GM21529 (cell line): ENCODE results near the gene TRIM25.
A peak's percentile ranks its signal among the peaks of the same experiment; 100 is the strongest.

Source experiments
- ATAC-seq: cut with Tn5 transposase; IDR thresholded peaks from one replicate; pipeline ENCODE4 v1.9.1; 2021; ENCODE audit not compliant: unreplicated experiment

Gene TRIM25

DNA sequence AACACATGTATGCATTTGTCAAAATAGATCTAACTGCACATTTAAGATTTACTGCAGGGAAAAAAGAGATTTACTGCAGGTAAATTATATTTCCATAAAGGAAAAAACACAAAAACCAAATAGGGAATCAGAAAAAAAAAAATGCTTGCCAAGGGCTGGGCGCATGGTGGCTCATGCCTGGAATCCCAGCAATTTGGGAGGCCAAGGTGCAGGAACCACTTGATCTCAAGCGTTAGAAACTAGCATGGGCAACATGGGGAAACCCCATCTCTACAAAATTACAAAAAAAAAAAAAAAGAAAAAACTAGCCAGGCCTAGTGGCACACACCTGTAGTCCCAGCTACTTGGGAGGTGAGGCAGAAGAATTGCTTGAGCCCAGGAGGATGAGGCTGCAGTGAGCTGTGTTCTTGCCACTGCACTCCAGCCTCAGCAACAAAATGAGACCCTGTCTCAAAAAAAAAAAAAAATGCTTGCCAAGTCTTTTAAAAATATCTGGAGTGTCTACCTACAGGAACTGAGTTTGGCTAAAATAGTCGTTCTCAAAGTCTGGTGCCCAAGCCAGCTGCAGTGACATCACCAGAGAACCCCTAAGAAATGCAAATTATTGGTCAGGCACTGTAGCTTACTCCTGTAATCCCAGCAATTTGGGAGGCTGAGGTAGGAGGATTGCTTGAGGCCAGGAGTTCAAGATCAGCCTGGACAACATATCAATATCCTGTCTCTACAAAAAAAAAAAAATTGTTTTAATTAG lies 17.5 kb downstream of the TRIM25 start:
- ATAC-seq = no peak

DNA sequence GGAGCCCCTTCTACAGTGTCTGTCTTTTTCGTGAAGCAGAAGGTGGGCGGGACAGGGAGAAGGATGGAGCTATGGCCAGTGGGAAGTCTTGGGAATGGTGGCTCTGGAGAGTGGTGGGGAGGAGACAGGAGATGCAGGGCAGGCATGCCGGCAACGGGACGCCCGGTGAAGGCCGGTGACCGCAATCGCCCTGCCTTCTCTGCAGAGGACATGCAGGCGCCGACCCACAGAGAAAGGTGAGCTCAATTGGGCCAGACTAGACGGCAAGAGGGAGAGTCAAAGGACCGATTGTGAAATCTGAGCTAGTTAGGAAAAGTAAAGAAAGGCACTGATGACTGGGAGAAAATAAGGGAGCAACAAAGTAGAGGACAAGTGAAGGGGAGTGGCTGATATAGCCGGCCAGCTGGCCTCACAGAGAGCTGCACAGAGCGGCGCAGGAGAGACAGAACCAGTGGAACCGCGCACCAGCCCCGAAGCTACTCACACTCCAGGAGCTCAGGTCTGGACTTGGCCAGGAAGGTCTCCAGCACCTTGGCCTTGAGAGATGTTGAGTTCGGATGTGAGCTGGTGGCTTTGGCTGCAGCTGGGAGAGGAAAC lies 18.9 kb downstream of the TRIM25 start:
- ATAC-seq = no peak

DNA sequence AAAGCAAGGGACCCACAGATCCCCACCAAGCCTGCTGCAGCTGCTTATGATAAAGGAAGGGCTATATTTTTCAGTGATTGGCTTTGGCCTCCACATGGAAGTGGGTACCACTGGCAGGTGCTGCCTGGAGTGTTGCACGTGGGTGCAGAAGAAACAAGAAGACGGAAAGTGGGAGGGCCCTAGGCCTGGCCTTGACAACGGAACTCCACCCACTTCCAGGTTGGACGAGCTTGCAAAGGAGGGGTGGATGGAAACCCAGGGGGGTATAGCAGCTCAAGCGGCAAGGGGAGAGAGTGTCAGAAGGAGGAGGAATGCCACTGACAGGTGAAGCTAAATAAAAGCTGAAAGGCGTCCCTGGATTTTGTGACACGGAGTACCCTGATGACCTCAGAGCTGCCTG lies 20.3 kb downstream of the TRIM25 start:
- no peak for ATAC-seq

DNA sequence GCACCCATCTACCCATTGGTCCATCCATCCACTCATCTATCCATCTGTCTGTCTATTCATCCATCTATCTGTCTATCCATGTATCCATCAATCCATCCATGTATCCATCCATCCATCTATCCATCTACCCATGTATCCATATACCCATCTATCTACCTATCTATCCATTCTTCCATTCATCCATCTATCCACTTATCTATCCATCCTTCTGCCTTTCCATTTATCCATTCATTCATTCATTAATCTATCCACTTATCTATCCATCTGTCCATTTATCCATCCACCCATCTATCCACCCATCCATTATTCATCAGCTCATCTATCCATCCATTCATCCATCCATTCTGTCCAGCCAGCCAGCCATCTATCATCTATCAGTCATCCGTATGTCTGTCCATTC lies 21.5 kb downstream of the TRIM25 start:
- ATAC-seq = no peak

DNA sequence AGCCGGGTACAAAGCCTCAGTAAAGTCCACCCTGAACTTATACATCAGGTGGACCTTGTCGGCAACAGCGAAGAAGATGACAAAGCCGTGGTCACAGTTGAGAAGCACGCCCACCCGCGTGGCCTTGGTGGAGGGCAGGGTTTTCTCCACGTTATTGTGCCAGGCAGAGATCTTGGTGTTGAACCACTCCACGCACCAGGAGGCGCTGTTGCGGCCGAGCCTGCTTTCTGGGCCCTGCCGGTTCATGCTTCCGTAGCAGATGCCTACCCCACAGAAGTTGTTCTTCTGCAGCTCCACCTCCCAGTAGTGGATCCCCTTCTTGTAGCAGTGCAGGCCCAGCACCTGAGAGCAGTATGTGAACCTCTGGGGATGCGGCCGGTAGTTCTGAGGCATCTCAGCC lies 22.1 kb downstream of the TRIM25 start:
- ATAC-seq = no peak

DNA sequence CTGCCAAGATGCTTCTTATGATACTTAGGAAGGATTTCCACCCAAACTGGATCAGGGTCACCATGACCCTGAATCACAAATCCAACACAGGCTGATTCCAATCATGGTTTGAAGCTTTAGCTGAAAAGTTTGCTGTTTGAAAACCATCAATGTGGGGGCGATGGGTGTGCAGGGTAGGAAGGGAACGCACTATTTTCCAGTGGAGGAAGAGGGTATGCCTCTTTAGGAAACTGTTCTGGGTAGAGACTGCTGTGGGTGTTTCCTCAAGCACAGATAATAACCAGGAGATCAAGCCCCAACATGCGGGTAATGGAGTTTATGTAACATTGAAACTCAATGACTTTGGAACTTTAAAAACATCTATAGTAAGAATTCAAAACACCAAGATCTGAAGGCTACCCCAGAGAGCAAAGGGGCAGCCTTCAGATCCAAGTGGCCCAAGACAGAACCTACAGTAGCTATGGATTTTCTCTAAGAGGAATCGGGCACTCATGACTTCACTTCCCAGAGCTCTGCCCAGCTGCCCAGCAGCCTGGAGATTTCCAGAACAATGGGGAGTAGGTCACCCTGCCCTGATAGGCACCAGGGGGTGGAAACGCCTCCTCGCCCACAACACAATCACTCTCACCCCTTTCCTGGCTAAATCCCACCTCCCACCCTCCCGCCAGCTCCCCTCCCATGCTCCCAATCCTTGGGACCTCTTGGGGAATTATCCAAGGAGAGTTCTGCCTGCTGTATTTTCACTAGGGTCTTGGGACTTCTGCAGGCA lies 22.8 kb downstream of the TRIM25 start:
- no peak for ATAC-seq

DNA sequence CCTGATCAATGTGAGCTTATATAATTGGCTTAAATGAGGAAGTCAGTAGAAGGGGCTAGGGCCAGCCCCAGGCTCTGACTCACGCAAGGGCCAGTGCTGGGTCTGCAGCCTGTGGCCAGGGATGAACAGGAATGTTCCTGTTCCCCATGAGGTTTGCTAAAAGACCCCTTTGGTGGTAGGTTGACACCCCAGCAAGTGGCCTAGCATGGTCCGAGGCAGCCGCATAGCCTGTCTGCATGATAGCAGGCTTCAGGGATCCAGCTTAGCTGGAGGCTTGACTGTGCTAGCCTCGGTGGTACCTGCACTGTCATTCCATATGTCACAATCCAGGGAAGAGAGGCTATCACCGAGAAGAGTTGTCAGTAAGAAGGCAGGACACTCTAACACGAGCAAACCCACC lies 23.5 kb downstream of the TRIM25 start:
- ATAC-seq = no peak

DNA sequence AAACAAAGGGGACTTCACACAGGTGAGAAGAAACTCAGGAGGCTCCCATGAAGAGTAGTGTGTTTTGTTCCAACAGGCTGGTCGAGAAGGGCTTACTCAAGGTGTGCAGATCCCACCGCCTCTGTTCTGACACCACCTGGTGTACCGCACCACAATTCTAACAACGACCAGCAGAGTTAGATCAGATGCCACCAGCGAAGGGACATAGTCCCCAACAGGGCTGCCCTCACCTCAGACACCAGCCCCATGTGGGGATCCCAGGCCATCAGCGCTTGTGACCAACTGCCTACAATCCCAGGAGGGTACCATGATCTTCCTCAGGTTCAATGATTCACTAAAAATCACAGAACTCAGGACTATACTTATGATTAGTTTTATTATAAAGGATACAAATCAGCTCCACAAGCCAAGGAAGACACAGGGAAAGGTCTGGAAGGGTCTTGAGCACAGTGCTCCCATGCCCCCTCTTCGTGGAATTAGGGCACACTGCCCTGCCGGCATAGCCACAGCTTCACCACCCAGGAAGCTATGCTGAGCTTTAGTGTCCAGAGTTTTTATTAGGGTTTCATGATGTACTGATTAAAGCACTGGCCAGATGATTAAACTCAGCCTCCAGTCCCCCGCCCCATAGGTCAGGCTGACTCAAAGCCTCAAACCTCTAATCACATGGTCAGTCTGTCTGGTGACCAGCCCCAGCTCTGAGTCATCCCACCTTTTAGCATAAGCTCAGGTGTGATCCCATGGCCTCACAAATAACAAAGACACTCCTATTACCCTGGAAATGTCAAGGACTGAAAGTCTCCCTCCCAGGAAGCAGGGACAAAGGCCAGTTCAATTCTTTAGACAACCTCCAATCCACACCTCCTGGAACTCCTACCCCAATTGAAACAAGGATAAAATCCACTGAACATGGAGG lies 26.0 kb downstream of the TRIM25 start:
- ATAC-seq = no peak

DNA sequence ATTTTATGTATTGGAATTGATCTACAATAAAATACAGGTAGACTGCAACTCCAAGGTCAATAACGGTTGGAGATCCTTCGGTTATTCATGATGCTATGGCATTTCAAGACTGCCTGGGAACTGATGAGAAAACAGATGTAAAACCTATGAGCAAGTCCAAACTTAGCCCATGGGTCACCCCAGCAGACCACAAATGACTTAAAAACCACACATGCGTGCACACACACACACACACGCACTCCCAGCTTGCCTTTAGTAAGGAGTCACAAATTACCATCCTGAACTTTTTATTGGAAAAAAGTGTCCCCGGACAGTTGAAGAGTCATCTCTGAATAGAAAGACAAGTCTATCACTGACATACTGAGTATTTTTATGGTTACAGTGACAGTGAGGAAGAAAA lies 26.7 kb downstream of the TRIM25 start:
- no peak for ATAC-seq

DNA sequence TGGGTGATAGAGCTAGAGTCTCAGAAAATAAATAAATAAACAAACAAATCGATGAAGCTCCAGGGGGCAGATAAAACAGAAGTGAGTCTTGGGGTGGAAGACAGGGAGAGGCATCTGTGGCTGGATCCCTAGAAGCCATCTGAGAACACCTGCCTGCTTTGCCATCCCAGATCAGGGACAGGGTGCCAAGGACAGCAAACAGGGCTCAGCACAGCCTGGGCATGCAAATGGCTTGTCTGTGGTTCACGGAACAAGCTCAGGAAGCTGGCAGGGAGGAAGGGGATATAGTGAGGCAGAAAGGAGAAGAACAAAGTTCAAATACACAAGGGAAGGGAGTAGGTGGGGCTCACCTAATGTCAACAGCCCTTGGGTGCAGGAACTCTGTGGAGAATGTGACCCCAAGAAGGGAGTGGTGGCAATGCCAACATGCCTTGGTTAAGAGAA lies 27.5 kb downstream of the TRIM25 start:
- ATAC-seq = no peak

DNA sequence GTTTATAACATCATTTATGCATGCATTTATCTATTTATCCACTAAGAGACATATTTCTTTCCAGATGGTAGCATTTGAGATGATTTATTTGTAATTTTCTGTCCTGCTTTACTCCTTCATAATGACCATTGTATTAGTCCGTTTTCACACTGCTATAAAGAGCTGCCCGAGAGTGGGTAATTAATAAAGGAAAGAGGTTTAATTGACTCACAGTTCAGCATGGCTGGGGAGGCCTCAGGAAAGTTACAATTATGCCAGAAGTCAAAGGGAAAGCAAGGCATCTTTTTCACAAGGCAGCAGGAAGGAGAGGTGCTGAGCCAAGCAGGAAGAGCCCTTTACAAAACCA lies 28.6 kb downstream of the TRIM25 start:
- no peak for ATAC-seq

DNA sequence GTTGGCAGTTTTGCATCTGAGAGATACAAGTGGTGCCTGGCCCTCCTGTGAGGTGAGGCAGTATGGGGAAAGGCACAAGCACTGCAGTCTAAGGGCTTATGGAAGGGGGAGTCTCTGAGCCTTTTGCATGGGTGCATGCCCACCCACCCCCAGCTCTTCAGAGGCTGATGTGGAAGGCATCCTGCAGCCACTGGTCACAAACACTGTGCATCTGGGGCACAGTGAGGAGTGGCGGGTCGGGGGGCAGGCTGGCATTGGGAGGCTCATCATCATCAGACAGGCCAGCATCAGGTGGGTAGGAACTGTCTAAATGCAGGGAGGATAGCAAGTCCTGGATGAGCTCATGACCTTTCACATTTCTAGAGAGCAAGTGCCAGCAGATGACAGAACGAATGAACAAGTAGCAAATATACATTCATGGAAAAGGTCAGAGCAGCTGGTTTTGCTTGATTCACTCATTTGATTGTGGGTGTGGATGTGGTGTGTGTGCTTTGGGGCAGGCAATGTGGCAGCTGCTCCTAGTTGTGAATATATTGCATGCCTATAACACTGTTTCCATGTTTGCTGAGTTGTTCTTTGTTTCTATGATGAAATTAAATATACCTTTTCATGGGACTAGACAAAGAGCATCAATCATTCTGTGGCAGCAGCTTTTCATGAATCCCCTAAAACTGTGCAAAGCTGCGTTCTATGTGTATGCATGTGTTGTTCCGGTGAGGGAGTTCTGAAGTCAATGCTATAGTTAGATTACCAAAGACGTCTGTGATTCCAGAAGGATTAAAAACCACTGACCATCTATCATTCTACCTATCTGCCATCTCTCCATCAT lies 29.2 kb downstream of the TRIM25 start:
- no peak for ATAC-seq

DNA sequence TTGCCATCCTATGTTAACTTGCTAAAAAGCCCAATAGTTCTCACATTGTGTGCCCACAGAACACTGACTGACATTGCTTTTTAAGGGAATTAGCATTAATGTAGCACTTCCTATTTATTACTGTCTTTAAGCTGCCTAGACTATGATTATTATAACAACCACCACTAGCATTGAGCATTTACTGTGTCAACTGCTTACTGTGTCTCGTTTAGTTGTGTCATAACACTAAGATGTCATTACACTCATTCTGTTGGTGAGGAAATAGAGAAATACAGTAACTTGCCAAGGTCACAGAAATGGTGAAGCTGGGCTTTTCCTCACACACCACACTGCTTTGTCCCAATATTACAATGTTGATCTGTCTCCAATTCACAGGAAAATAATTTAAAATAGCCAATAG lies 30.2 kb downstream of the TRIM25 start:
- ATAC-seq = no peak

DNA sequence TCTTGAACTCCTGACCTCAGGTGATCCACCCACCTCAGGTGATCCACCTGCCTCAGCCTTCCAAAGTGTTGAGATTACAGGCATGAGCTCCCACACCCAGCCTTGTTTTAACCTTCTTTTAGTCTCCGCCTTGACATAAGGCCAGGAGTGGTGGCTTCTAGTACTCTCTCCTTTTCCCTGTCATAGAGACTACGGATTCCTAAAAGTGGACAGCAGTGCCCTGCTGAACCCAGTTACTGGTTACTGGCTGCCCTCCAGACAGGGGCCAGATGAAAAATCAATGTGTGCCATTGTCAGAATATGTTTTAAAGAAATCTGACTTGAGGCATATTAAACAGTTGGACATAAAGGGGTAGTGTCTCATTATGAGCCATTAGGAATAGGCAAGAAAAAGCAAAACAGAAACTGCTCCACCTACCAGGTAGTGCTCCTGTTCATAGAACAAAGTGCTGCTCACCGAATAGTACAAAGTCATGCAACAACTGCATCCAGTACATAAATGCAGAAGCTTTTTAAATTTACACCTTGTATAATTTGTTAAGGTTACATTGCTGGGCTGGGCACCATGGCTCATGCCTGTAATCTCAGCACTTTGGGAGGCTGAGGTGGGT lies 32.1 kb downstream of the TRIM25 start:
- ATAC-seq = no peak

DNA sequence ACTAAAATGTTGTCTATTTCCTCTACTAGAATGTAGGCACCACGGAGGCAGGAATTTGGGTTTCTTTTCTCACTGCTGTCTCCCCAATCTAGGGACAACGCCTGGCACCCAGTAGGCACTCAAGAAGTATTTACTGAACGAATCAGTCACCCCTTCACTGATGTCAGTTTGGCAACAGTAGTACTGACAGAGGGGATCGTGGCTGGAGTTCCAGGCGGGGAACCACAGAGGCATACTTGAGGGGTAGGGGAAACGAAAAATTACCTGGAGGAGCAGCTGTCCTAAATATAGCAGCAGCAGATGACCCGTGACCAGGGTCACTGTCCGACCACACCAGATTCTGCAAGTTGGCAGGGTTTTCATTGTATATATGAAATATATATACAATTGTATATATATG lies 33.3 kb downstream of the TRIM25 start:
- ATAC-seq = no peak

DNA sequence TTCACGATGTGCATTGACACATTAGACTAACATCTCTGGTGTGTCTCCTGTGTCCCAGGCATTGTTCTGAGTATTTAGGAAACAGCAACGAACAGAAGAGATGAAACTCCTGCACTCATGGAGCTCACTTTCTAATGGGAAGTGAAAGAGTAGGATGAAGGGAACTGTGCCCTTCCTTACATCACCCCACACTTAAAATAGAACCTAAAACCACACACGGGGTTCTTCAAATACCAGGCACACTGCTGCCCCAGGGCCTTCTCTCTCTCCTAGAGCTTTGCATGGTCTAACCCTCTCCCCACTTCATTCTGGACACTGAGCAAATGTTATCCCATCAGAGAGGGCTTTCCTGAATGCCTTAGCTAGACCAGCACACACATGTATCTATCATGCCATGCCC lies 33.7 kb downstream of the TRIM25 start:
- ATAC-seq = no peak

DNA sequence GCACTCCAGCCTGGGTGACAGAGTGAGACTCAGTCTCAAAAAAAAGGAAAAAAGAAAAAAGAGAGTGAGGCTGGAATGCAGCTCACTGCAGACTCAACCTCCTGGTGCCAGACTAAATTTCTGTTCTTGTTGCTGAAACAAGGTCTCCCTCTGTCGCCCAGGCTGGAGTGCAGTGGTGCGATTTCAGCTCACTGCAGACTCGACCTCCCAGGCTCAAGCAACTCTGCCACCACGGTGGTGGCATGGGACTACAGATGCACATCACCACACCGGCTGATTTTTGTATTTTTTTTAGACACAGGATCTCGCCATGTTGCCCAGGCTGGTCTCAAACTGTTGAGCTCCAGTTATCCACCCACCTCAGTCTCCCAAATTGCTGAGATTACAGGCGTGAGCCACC lies 34.6 kb downstream of the TRIM25 start:
- ATAC-seq = no peak

DNA sequence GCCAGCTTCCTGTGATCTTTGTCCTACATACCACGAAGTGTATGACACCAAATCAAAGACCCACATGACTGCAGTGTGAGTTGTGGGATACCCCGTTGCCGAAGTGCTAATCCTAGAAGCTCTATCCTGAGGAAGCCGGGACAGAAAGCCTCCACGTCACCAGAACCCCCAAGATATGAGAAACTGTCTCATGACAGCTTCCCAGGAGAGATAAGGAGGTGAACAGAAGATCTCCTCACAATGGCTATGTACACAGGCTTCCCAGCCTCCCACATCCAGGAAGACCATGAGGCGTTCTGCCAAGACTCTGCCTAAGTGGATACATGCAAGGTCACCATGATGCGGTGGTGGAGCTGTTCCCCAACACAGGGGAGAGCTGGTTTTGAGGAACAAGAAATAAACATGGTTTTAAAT lies 37.1 kb downstream of the TRIM25 start:
- no peak for ATAC-seq

DNA sequence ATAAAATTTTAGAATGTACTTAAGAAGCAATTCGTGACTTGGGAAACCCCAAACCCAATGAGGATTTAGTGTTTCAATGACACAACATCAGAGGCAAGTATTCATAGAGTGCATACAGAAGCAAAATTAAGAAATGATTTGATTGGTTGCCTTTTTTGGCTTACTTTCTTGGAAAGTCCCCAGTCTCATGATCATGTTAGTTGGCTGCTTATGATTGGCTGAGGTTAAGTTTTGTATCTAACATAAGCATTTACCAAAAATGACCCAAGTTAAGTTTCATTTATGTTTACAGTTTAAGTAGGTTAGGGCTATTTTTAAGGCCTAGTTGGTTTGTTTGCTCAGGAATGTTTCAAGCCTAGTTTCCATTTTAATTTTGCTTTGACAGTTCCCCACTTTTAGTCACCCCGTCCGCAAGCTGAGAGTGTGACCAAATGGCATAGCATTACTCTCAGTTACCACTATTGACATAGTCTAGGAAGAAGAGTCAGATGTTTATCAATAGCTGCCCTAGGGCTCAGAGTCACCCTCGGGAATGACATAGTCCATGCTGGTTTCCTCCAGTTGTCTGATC lies 43.7 kb downstream of the TRIM25 start:
- ATAC-seq = peak; percentile 69

DNA sequence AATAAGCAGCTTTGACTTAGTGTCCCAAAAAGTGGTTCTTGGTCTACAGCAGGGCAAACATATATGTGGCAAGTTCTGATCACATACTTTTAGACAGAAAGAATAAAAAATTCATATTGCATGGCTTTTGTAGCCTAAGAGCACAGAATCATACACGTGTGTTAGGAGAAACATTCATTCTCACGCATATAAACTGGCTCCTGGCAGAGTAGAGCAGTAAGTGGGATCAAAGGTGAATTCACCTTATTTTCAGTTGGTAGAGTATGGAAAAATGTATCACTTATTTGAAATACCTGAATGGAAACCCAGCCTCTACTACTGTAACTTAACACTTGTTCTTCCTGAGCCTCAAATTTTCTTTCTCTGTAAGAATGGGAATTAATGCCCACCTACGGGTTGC lies 45.1 kb downstream of the TRIM25 start:
- ATAC-seq = no peak
